H1 (cell line): ENCODE results near the gene MDC1. TPM values are rescaled to one million over a fixed set of nuclear protein-coding genes. Genes with fewer than 3 reads are reported as not detected.

ENCODE experiments used
- MAX ChIP-seq: IDR thresholded peaks from 2 replicates; pipeline ENCODE4 v1.6.1; 2012; ENCODE audit warnings: inconsistent platforms
- SIX5 ChIP-seq: IDR thresholded peaks from 2 replicates; pipeline ENCODE4 v1.6.1; 2011; ENCODE audit warnings: mild to moderate bottlenecking, low read depth, low read length
- SRF ChIP-seq: IDR thresholded peaks from 2 replicates; pipeline ENCODE4 v1.6.1; 2011; ENCODE audit warnings: mild to moderate bottlenecking, low read depth, low read length, moderate library complexity
- polyA plus RNA-seq, 7 experiments: library from polyadenylated mRNA; depleted of rRNA in 3 of 7; stranded (reverse) in 5 of 7; unstranded in 2 of 7; fragments of >200 nt in 5 of 7; fragments of 200-250 nt in 2 of 7; gene quantifications; 1 replicate in 5 of 7; 2 replicates in 1 of 7; 4 replicates in 1 of 7; pipeline versions ENCODE4 v1.2.1 to v1.2.3, GENCODE V29; 2011 to 2013; ENCODE audit warnings: missing spikeins in 2 of 7, mixed read lengths in 2 of 7
- total RNA-seq: library from RNA; stranded (reverse); fragmentation: NEBNext Ultra II Directional; extraction: Animal tissue kit (Norgen Biotek cat#: 25700); gene quantifications from 2 replicates; pipeline ENCODE4 v1.2.1, GENCODE V29; 2021

MDC1 gene
- total and polyA plus RNA-seq, 2 of the 8 experiments (the other 6 are each of a cell fraction or from before 2014, with no cell fraction given), result 29.9 to 81.1 TPM

- TF ChIP-seq SRF, result no peak
- TF ChIP-seq MAX, result no peak
- no peak for TF ChIP-seq SIX5
- TF ChIP-seq, all 59 proteins: peak for 0
These were observed 61.4 kb downstream of the MDC1 start (continued) for GRCh38 chr6:30655743-30656094.
